PFSK-1 (cell line): ENCODE results near the gene KIF22.

Source experiments
- FOXP2 ChIP-seq: optimal IDR thresholded peaks from 2 replicates; pipeline ENCODE3; 2011; ENCODE audit warnings: borderline replicate concordance, control low read depth, inconsistent platforms; ENCODE audit not compliant: insufficient read depth; ENCODE audit errors: extremely low read length, extremely low read depth
- POLR2AphosphoS5 ChIP-seq: IDR thresholded peaks from 2 replicates; pipeline ENCODE4 v1.6.1; 2012; ENCODE audit warnings: low read depth, mild to moderate bottlenecking, control low read depth, low read length, moderate library complexity
- SIN3A ChIP-seq: IDR thresholded peaks from 2 replicates; pipeline ENCODE4 v1.6.1; 2012; ENCODE audit warnings: mild to moderate bottlenecking, low read length, moderate library complexity, borderline replicate concordance; ENCODE audit not compliant: insufficient read depth
- TAF1 ChIP-seq: IDR thresholded peaks from 2 replicates; pipeline ENCODE4 v1.6.1; 2012; ENCODE audit warnings: low read length, control low read depth, borderline replicate concordance; ENCODE audit not compliant: insufficient read depth
- TF ChIP-seq, protein P1 (sequence below), 2 experiments: IDR thresholded peaks; 2 replicates each; pipeline versions ENCODE4 v1.6.1 to v1.8.0; 2011 to 2012; ENCODE audit warnings: low read depth in 2 of 2, low read length in 2 of 2, control low read depth in 1 of 2, inconsistent platforms in 1 of 2, mild to moderate bottlenecking in 1 of 2, moderate library complexity in 1 of 2; ENCODE audit not compliant: insufficient read depth in 1 of 2

The KIF22 gene

DNA sequence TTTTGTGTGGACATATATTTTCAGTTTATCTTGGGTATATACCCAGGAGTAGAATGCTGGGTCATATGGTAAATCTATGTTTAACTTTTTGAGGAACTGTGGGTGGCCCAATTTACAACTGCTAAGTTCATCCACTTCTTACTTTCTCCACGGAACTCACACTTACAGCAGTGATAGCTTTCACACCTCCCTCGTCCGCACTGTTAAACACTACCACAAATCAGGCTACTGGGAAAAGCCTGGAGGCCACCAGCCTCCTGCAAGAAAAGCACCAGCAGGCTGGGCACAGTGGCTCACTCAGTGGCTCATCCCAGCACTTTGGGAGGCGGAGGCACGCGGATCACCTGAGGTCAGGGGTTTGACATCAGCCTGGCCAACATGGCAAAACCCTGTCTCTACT, 27.2 kb upstream of the KIF22 start:
- TF ChIP-seq SIN3A (no peak), TAF1 (no peak), POLR2AphosphoS5 (no peak), FOXP2 (no peak)
- TF ChIP-seq, protein P1, sequence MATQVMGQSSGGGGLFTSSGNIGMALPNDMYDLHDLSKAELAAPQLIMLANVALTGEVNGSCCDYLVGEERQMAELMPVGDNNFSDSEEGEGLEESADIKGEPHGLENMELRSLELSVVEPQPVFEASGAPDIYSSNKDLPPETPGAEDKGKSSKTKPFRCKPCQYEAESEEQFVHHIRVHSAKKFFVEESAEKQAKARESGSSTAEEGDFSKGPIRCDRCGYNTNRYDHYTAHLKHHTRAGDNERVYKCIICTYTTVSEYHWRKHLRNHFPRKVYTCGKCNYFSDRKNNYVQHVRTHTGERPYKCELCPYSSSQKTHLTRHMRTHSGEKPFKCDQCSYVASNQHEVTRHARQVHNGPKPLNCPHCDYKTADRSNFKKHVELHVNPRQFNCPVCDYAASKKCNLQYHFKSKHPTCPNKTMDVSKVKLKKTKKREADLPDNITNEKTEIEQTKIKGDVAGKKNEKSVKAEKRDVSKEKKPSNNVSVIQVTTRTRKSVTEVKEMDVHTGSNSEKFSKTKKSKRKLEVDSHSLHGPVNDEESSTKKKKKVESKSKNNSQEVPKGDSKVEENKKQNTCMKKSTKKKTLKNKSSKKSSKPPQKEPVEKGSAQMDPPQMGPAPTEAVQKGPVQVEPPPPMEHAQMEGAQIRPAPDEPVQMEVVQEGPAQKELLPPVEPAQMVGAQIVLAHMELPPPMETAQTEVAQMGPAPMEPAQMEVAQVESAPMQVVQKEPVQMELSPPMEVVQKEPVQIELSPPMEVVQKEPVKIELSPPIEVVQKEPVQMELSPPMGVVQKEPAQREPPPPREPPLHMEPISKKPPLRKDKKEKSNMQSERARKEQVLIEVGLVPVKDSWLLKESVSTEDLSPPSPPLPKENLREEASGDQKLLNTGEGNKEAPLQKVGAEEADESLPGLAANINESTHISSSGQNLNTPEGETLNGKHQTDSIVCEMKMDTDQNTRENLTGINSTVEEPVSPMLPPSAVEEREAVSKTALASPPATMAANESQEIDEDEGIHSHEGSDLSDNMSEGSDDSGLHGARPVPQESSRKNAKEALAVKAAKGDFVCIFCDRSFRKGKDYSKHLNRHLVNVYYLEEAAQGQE (IDR thresholded peaks at IDR 0.05; ENCODE audit: insufficient read depth in 1 of 2, low read depth in 2 of 2, low read length in 2 of 2), result no peak

DNA sequence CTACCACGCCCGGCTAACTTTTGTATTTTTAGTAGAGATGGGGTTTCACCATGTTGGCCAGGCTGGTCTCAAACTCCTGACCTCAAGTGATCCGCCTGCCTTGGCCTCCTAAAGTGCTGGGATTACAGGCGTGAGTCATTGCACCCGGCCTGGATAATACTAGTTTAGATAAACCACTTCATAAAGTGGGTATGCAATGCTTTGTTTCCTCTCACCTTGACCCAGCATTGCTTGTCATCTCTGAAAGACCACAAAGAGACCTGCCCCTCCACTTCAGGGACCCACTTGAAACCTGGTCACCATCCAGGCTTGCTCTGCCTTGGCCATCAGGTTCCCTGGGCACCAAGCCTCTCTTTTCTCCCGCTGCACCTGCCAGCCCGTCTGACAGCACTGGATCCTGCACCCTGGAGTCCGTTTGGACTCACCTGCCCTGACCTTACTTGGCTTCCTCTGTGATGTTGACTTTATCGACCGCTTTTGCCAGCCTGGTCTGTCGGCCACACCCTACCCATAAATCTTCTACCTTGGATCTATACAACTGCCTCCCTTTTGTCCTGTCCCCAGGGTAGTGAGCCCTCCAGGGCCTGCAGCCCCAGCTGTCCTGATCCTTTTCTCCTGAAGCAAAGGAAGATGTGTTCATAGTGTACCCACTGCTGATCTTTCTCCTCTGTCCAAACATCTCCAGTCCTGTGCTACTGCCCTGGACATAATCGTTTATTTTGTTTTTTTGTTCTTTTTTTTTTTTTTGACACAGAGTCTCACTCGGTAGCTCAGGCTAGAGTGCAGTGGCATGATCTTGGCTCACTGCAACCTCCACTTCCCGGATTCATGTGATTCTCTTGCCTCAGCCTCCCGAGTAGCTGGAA, 25.2 kb upstream of the KIF22 start:
- no peak for TF ChIP-seq TAF1
- no peak for TF ChIP-seq FOXP2
- no peak for TF ChIP-seq SIN3A
- TF ChIP-seq, protein P1 (IDR thresholded peaks at IDR 0.05; ENCODE audit: insufficient read depth in 1 of 2, low read depth in 2 of 2, low read length in 2 of 2), result no peak

DNA sequence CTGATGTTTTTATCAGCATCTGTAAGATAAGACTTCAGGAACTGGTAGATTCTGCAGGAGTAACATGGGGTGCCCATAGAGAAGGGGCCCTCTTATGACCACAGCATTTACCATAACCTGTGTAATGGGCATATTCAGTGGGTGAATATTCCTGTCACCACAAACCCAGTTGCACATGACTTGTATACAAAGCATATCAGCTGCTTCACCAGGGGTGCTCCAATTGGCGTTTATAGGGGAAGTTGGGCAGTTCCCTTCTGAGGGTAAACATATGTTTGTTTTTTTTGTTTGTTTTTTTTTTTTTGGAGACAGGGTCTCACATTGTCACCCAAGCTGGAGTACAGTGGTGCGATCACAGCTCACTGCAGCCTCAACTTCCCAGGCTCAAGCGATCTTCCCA, 24.0 kb upstream of the KIF22 start:
- TF ChIP-seq TAF1, result no peak
- TF ChIP-seq FOXP2, result no peak
- TF ChIP-seq POLR2AphosphoS5, result no peak
- no peak for TF ChIP-seq SIN3A
- TF ChIP-seq, protein P1 (IDR thresholded peaks at IDR 0.05; ENCODE audit: insufficient read depth in 1 of 2, low read depth in 2 of 2, low read length in 2 of 2), result no peak

DNA sequence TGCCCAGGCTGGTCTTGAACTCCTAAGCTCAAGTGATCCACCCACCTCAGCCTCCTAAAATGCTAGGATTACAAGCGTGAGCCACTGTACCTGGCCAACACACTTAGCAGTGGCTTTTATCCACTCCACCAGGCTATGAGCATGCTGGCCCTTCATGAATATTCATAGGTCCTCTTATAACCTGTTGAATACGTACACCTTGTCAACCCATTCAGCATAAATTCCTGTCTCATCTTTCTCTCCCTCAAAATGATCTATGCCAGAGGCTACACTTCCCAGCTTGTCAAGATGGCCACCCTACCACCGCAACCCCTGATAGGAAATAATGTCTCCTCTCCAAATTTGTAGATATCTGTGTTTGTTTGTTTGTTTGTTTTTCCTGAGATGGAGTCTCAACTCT, 23.5 kb upstream of the KIF22 start:
- TF ChIP-seq, protein P1 (IDR thresholded peaks at IDR 0.05; ENCODE audit: insufficient read depth in 1 of 2, low read depth in 2 of 2, low read length in 2 of 2), result no peak
- TF ChIP-seq SIN3A (no peak), TAF1 (no peak), FOXP2 (no peak), POLR2AphosphoS5 (no peak)

- TF ChIP-seq FOXP2 (no peak), TAF1 (no peak), POLR2AphosphoS5 (no peak), SIN3A (no peak)
- TF ChIP-seq, protein P1 (IDR thresholded peaks at IDR 0.05; ENCODE audit: insufficient read depth in 1 of 2, low read depth in 2 of 2, low read length in 2 of 2), result no peak
Observed at GRCh38 chr16:29769507-29769906, 21.0 kb upstream of the KIF22 start.
